Astrocyte of the spinal cord (primary cell): ENCODE measurements around the gene CYP26C1.

ENCODE experiments used
- DNase-seq: peaks from one replicate; pipeline ENCODE4 v3.0.0; 2011; ENCODE audit warnings: low read depth, low spot score
- H3K4me3 ChIP-seq: 2 replicates; pipeline ENCODE4 v1.5.1; 2011; ENCODE audit warnings: low read depth, mild to moderate bottlenecking, low read length, moderate library complexity
- CTCF ChIP-seq: IDR thresholded peaks from 2 replicates; pipeline ENCODE4 v1.5.1; 2012; ENCODE audit warnings: low read depth, mild to moderate bottlenecking, low read length, inconsistent platforms
- in situ Hi-C: cut with HindIII; loops from 2 replicates; pipeline ENCODE4 v1.10.0; 2017; ENCODE audit warnings: low sequenced_read_pairs

Gene CYP26C1

DNA sequence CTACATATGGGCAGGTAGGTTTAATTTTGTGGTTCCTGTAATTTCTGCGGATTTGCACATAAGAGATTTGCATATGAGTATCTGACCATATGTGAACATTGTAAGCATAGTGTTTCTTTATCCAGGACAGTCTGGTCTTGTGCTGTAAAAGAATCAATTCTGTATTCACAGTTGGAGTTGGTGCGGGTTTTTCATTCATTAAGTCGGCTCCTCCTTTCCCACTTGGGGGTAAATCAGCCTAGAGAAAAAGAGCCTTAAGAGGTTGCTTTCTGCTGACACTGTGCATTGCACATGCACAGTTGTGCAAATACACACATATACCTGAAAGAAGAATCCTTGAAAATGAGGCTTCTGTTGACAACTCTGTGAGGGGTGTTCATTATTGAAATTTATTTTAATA is 6.1 kb upstream of the CYP26C1 start:
- H3K4me3 ChIP-seq: no peak overlapping the region
- no peak for TF ChIP-seq CTCF
- in situ Hi-C loops: no loop called here
- no peak for DNase-seq

GRCh38 chr10:93058139-93058538 is 2.5 kb upstream of the CYP26C1 start:
- no peak overlapping the region for H3K4me3 ChIP-seq
- TF ChIP-seq CTCF: no peak
- in situ Hi-C loops: no loop called here
- no peak for DNase-seq

DNA sequence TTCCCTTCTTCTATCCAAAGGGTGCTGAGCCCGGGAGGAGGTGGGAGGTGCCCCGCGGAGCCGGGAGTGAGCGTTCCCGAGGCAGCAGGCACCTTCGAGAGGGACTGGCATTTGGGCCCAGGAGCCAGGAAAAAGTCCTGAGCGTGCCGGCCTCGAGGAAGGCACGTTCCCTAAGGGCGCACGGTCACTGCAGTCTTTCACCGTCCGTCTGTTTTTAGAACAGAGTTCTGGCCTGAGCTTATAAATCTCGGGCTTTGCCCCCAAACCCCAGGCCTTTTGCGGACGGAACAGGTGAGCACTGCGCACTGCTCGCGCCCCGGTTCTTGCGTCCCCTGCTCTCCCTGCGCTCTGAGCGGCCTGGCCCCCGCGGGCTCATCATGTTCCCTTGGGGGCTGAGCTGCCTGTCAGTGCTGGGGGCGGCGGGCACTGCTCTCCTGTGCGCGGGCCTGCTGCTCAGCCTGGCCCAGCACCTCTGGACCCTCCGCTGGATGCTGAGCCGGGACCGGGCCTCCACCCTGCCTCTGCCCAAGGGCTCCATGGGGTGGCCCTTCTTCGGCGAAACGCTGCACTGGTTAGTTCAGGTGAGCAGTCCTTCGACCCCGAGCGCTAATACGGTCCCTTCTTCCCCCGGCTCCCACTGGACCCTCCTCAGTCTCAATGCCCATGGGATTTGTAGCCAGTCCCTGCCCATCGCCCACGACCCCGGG is 442 bp downstream of the CYP26C1 start:
- no peak for TF ChIP-seq CTCF
- H3K4me3 ChIP-seq: no peak overlapping the region
- DNase-seq: no peak
- in situ Hi-C loops: no loop called here

GRCh38 chr10:93061594-93062513 is 1.3 kb downstream of the CYP26C1 start:
- no peak for TF ChIP-seq CTCF
- in situ Hi-C loops: no loop called here
- no peak for DNase-seq
- no peak overlapping the region for H3K4me3 ChIP-seq

DNA sequence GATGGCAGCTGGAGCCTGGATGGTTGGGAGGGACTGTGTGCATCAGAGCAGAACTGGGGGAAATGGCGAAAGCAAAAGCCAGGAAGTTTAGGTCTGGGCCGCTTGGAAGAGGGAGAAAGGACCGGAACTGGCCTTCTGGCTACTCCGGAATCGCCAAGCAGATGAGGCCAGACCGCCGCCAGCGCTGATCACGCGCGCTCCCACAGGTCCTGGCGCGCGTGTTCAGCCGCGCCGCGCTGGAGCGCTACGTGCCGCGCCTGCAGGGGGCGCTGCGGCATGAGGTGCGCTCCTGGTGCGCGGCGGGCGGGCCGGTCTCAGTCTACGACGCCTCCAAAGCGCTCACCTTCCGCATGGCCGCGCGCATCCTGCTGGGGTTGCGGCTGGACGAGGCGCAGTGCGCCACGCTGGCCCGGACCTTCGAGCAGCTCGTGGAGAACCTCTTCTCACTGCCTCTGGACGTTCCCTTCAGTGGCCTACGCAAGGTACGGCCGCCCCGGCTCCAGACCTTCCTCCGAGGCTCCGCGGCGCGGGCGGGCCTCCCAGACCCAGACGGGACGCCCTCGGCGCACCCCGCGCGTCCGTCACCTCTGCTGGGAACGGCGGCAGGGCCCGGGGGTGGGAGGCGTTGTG is 2.0 kb downstream of the CYP26C1 start:
- H3K4me3 ChIP-seq: no peak overlapping the region
- TF ChIP-seq CTCF: peak; percentile 37
- in situ Hi-C loops: no loop called here
- no peak for DNase-seq

DNA sequence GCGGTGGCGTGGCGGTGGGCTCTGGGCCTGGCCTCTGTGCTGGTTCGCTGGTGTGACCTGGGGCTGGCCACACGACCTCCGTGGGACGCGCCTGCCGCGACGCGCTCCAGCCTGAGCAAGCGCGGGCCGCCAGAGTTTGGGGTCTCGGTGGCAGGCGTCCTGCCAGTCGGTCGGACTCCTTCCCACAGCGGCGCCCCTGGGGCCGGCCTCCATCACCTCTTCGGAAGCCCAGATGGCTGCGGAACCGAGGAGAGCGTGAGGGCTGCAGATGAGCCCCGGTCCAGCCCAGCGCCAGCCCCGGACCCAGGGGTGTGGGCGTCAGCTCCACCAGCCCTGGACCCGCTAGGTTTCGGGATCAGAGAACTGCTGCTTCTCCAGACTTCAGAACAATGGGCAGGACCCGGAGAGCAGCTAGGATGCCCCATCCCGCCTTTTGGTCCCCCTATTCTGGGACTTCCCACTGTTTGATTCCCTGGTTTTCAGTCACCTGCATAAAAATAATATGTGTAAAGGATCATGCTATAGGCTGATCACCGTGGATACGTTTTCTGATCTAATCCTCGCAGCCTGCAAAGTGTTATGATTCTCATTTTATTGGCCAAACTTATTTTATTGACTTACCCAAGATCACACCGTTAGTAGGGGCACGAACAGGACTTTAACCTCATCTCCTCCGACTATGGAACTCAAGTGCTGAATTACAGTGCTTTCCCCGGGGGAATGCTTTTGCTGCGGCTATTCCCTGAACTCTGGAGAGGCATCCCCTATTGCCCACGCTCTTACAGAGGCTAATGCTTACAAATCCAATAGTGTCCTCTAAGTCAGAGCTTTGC is 2.8 kb downstream of the CYP26C1 start:
- DNase-seq: no peak
- H3K4me3 ChIP-seq: no peak overlapping the region
- in situ Hi-C loops: no loop called here
- TF ChIP-seq CTCF: no peak
